ENCODE data around the gene CCDC78.

DNA sequence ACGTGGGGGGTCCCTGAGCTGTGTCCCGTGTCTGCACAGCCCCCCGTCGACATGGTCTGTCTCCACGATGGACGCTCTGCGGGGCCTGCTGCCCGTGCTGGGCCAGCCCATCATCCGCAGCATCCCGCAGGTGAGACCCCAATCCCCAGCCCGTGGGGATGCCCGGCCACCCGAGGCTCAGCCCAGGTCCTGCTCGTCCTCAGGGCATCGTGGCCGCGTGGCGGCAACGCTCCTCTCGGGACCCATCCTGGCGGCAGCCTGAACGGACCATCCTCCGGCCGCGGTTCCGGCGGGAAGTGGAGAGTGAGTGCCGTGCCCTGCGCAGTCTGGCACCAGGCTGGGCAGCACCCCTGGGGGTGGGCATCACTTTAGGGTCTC is 39.2 kb upstream of the CCDC78 start:
- no peak for TF ChIP-seq SIN3A (IDR thresholded peaks at IDR 0.05; ENCODE audit: borderline replicate concordance, insufficient read depth, low read length)
- TF ChIP-seq POLR2AphosphoS5 (IDR thresholded peaks at IDR 0.05; ENCODE audit: low read depth, low read length) = no peak
- TF ChIP-seq, protein P1, sequence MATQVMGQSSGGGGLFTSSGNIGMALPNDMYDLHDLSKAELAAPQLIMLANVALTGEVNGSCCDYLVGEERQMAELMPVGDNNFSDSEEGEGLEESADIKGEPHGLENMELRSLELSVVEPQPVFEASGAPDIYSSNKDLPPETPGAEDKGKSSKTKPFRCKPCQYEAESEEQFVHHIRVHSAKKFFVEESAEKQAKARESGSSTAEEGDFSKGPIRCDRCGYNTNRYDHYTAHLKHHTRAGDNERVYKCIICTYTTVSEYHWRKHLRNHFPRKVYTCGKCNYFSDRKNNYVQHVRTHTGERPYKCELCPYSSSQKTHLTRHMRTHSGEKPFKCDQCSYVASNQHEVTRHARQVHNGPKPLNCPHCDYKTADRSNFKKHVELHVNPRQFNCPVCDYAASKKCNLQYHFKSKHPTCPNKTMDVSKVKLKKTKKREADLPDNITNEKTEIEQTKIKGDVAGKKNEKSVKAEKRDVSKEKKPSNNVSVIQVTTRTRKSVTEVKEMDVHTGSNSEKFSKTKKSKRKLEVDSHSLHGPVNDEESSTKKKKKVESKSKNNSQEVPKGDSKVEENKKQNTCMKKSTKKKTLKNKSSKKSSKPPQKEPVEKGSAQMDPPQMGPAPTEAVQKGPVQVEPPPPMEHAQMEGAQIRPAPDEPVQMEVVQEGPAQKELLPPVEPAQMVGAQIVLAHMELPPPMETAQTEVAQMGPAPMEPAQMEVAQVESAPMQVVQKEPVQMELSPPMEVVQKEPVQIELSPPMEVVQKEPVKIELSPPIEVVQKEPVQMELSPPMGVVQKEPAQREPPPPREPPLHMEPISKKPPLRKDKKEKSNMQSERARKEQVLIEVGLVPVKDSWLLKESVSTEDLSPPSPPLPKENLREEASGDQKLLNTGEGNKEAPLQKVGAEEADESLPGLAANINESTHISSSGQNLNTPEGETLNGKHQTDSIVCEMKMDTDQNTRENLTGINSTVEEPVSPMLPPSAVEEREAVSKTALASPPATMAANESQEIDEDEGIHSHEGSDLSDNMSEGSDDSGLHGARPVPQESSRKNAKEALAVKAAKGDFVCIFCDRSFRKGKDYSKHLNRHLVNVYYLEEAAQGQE (IDR thresholded peaks at IDR 0.05; ENCODE audit: insufficient read depth in 1 of 2, low read depth in 2 of 2, low read length in 2 of 2) = no peak
- TF ChIP-seq TAF1 (IDR thresholded peaks at IDR 0.05; ENCODE audit: borderline replicate concordance, insufficient read depth, low read length) = no peak
